DND-41 (cell line): ENCODE measurements around the gene ZNF586.
A peak's percentile ranks its signal among the peaks of the same experiment; 100 is the strongest.
"Not testable (repeated sequence)": the region's sequence is repeated elsewhere in the genome, so short reads cannot be mapped to it uniquely, and the experiment has no call there.

Experiments
- ATAC-seq: fragments of 200-7000 bp; cut with Tn5 transposase; 3 replicates; pipeline ENCODE4 v1.9.1; 2021; ENCODE audit warnings: low read depth; ENCODE audit not compliant: insufficient read depth
- DNase-seq: peaks from one replicate; pipeline ENCODE4 v3.0.0-alpha.2; 2020
- H2AFZ ChIP-seq: 2 replicates; pipeline ENCODE4 v1.6.0; 2012; ENCODE audit warnings: low read depth, low read length
- H3K27ac ChIP-seq: 2 replicates; pipeline ENCODE4 v1.5.1; 2012; ENCODE audit warnings: low read length, inconsistent platforms
- H3K27me3 ChIP-seq: fragments of 200-600 bp; sonication (generic); 2 replicates; pipeline ENCODE4 v1.6.0; 2012; ENCODE audit warnings: low read length, mild to moderate bottlenecking, inconsistent platforms; ENCODE audit not compliant: insufficient read depth, poor library complexity
- H3K36me3 ChIP-seq: 2 replicates; pipeline ENCODE4 v1.5.1; 2012; ENCODE audit warnings: low read length, inconsistent platforms; ENCODE audit not compliant: insufficient read depth
- H3K4me1 ChIP-seq: 2 replicates; pipeline ENCODE4 v1.5.1; 2012; ENCODE audit warnings: mild to moderate bottlenecking, low read length; ENCODE audit not compliant: insufficient read depth
- H3K4me2 ChIP-seq: 2 replicates; pipeline ENCODE4 v1.6.0; 2012; ENCODE audit warnings: mild to moderate bottlenecking, moderate library complexity, low read length, inconsistent platforms; ENCODE audit not compliant: insufficient read depth
- H3K4me3 ChIP-seq, 2 experiments: fragments of 200-600 bp in 1 of 2; shearing (Covaris generic) in 1 of 2; 2 replicates each; pipeline ENCODE4 v1.5.1; 2012 to 2016; ENCODE audit warnings: inconsistent platforms in 2 of 2, low read length in 2 of 2, mild to moderate bottlenecking in 2 of 2, low read depth in 1 of 2, moderate library complexity in 1 of 2
- H3K79me2 ChIP-seq: 2 replicates; pipeline ENCODE4 v1.6.0; 2012; ENCODE audit warnings: low read length, inconsistent platforms; ENCODE audit not compliant: insufficient read depth
- H3K9ac ChIP-seq: 2 replicates; pipeline ENCODE4 v1.6.0; 2012; ENCODE audit warnings: low read depth, mild to moderate bottlenecking, inconsistent platforms, low read length, moderate library complexity
- H3K9me3 ChIP-seq: 2 replicates; pipeline ENCODE4 v1.5.1; 2012; ENCODE audit warnings: low read length, moderate library complexity, mild to moderate bottlenecking, inconsistent platforms; ENCODE audit not compliant: insufficient read depth, severe bottlenecking
- H4K20me1 ChIP-seq: 2 replicates; pipeline ENCODE4 v1.6.0; 2012; ENCODE audit warnings: low read length; ENCODE audit not compliant: insufficient read depth
- CTCF ChIP-seq: IDR thresholded peaks from 2 replicates; pipeline ENCODE4 v1.5.1; 2012; ENCODE audit warnings: borderline replicate concordance, low read length, moderate library complexity, mild to moderate bottlenecking; ENCODE audit not compliant: poor library complexity, severe bottlenecking; ENCODE audit errors: extremely low read depth
- EZH2 ChIP-seq: IDR thresholded peaks from 3 replicates; pipeline ENCODE4 v1.6.1; 2012; ENCODE audit warnings: borderline replicate concordance, low read depth, mild to moderate bottlenecking, moderate library complexity, low read length, inconsistent platforms; ENCODE audit not compliant: severe bottlenecking

Gene ZNF586

GRCh38 chr19:57789288-57789687 is 19.8 kb downstream of the ZNF586 start:
- Histone ChIP-seq H3K27ac (no peak overlapping the region), H2AFZ (no peak overlapping the region), H3K27me3 (no peaks in the 10 kb centered on the region), H3K79me2 (peaks cover 79% of the 10 kb centered on the region), H4K20me1 (peaks cover 14% of the 10 kb centered on the region; the same call in 1 of the 2 replicates), H3K9ac (no peak overlapping the region), H3K4me2 (no peak overlapping the region), H3K4me1 (no peaks in the 10 kb centered on the region), H3K9me3 (no peaks in the 10 kb centered on the region), H3K36me3 (peaks cover 60% of the 10 kb centered on the region), H3K4me3 (no peak overlapping the region)
- no peak for TF ChIP-seq CTCF
- no peak for TF ChIP-seq EZH2
- DNase-seq = no peak
- ATAC-seq = no peak

- H2AFZ ChIP-seq, H3K27me3 ChIP-seq, H4K20me1 ChIP-seq, H3K4me2 ChIP-seq, DNase-seq, H3K27ac ChIP-seq, H3K9me3 ChIP-seq, H3K4me3 ChIP-seq, H3K9ac ChIP-seq, H3K4me1 ChIP-seq: not testable (repeated sequence)
- ATAC-seq = 0 out of 3 replicates have a peak, but pooled peaks have one; percentile 24
- peaks cover 37% of the 10 kb centered on the region for H3K36me3 ChIP-seq
- peaks cover 43% of the 10 kb centered on the region for H3K79me2 ChIP-seq
These were observed 27.1 kb downstream of the ZNF586 start for GRCh38 chr19:57796580-57796979.

- Histone ChIP-seq H3K4me2 (no peak overlapping the region), H3K27ac (no peak overlapping the region), H3K79me2 (peaks cover 44% of the 10 kb centered on the region), H3K4me1 (no peaks in the 10 kb centered on the region), H4K20me1 (no peaks in the 10 kb centered on the region), H3K36me3 (peaks cover 20% of the 10 kb centered on the region), H3K4me3 (no peak overlapping the region), H3K27me3 (no peaks in the 10 kb centered on the region), H3K9ac (no peak overlapping the region), H2AFZ (no peak overlapping the region), H3K9me3 (no peaks in the 10 kb centered on the region)
- TF ChIP-seq EZH2 = no peak
- TF ChIP-seq CTCF = no peak
- DNase-seq (no peak), ATAC-seq (no peak)
These were observed 31.2 kb downstream of the ZNF586 start for GRCh38 chr19:57800696-57801095.

GRCh38 chr19:57802269-57802668 is 32.8 kb downstream of the ZNF586 start:
- TF ChIP-seq EZH2 (no peak), CTCF (no peak)
- Histone ChIP-seq H3K27ac (no peak overlapping the region), H2AFZ (no peak overlapping the region), H3K4me1 (no peaks in the 10 kb centered on the region), H3K36me3 (peaks cover 21% of the 10 kb centered on the region), H3K4me3 (no peak overlapping the region), H3K4me2 (no peak overlapping the region), H3K9me3 (no peaks in the 10 kb centered on the region), H4K20me1 (no peaks in the 10 kb centered on the region), H3K79me2 (peaks cover 50% of the 10 kb centered on the region), H3K27me3 (no peaks in the 10 kb centered on the region), H3K9ac (no peak overlapping the region)
- DNase-seq (no peak), ATAC-seq (no peak)
